KG1 (cell line): ENCODE measurements around the gene MAP6D1.

Experiments used
- DNase-seq: peaks from one replicate; lab custom pipeline; 2025; lab: John Stamatoyannopoulos, UW

The MAP6D1 gene

DNA sequence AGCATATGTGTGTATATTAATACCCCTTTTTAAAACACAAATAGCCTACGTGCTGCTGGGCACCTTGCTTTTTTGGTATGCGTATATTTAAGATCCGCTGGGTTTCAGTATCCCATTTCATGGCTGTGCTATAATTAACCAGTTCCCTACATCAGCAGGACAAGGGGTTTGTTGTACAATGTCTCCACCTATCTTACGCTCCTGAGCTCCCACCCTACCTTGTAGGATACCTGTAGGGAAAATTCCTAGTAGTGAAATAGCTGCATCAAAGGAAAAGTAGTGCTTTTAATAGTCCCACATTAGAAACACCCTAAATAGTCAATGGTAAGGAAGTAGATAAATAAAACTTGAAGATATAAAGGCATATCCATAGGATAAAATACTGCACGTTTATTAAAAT is 1.4 kb downstream of the MAP6D1 start:
- no peak for DNase-seq

DNA sequence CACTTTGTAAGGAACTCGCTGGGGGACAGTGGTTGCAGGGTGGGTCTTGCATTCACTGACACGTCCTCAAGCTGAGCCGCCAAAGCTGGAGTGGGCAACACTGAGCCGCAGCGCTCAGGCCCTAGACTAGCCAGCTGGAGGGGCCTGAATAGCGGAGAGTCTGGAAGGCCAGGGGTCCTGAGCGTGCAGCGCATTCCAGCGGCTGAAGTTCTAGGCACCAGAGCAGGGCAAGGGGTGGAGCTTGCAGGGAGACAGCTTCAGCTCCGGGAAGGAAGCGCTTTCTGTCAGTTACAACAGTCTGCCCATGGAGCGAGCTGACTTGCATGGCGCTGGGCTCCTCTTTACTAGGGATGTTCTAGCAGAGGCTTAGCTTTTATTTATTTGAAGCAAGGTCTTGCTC is 2.7 kb downstream of the MAP6D1 start:
- DNase-seq: no peak

DNA sequence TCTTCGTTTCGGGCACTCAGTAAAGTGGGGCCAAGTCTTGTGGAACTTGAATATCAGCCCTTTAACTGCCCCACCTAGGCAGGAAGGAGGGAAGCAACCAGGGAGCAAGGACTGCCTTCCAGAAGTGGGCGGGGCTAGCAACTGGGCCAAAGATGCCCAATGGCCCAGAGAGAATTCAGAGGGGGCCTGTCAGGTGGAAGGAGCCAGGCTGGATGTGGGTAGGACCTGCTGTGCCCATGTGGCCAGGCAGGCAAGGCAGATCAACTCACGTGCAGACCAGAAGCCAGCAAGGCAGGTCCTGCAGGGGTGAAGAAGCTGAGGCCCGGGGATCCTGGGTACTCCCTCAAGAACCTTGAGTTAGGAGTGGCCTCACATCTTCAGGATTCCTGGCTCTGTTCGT is 5.5 kb downstream of the MAP6D1 start:
- no peak for DNase-seq

DNA sequence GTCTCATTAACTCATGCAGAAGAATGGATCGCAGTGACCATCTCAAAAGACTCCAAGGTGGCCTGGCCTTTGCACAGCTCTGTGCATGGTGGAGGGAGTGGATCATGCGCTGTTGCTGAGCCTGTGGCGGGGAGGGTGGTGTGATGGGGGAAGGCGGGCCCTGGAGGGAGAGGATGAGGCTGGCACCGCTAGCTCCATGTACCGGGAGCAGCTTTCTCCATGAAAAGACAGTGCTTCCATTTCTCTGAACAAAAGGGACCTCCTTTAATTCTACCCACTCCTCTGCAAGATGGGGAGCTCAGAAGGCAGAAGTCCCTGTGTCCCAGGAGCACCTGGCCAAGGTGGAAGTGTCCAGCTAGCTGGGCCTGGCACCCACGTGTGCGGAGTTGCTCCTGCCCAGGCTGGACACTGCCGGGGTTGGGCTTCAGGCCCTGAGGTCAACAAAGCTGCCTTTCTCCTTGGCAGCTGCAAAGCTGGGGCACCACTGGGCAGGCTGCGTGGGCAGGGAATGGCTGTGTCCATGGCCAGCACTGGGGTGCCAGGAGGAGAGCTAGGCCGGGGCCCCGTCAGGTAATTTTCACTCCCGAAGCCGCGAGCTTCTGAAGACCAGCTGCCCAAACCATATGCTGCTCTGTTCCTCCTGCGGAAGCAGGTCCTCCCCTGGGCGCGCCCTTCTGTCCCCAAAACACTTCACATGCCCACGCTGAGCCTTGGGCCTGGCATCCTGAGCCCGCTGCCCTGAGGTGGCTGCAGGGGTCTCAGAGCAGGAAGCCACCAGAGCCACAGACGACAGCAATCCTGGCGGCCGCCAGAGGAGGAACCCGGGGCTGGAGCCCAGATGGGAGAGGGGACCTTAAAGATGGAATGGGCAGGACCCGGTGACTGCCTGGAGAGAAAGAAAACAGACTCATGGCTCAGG is 6.4 kb downstream of the MAP6D1 start:
- DNase-seq: no peak

DNA sequence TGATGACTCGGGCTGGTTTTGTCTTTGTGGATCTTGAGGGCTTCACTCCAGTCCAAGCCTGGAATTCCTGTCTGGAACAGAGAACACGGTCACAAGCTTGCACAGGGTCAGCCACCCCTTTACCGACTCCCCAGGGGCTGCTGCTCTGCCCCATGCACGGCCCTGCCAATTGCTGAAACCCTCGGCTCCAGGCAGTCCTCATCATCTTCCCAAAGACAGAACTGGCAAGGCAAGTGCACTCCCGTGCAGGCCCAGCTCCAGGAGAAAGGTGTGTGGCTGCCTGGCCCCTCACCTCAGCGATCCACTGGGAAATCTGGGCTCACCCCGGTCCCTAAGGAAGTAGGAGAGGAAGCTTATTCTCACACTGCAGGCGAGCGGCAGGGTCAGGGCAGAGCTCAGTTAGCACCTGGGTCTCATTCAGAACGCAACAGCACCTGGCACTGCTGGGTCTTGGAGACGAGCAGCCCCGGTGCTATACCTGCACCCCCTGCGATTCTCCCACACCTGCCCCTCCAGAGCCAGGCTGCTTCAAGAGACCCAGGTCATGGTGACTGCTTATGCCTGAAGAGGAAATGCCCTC is 7.2 kb downstream of the MAP6D1 start:
- DNase-seq: no peak

DNA sequence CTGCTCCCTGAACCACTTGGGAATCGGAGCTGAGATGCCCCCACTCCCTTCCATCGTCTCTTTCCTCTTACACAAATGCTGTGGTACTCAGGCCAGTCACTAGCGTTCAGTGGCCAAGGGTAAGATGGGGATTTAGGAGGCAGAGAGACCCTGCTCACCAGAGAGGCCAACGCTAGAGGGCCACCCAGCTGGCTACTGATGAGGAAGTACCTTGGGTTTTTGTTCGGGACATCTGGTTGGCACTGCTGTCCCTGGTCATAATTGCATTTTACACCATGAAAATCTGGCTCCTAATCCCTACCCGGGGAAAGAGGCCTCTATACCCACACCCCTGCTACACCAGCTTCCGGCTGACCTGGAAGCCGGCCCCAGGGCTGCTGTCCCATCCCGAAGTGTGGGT is 7.7 kb downstream of the MAP6D1 start:
- DNase-seq: no peak

DNA sequence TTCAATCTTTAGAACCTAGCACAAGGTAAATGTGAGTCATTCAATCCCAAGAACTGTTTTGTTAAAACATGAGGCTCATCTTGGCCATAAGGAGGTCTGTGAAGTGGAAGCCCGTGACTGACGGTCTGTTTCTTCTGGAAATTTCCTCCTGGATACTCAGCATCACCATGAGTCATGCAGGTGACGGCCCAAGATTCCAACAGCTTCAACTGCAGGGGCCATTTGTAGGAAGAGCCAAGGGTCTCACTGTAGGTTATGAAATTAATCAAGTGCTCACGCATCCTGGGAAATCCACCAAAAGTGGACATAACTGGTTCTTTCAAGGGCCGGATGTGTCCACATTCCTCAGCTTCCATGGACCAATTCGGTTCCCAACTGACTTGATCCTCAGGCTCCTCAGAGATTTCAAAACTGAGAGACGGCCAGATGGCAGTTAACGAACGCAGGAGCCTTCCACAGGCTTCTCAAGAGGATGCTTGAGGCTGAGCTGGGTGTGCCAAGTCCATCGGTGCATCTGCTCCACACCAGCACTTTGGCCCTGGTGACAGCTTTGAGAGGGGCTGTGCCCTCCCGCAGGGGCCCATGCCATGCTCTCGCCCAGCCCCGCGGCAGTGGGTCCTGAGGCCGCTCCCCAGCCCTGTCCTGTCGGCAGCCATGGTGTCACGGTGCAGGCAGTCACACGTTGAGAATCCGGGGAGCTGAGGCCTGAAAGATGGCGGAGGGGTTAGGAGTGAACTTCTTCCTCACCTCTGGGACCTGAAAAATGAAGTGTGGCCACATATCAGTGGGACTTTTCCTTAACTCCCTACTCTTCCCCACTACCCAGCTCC is 8.5 kb downstream of the MAP6D1 start:
- no peak for DNase-seq

DNA sequence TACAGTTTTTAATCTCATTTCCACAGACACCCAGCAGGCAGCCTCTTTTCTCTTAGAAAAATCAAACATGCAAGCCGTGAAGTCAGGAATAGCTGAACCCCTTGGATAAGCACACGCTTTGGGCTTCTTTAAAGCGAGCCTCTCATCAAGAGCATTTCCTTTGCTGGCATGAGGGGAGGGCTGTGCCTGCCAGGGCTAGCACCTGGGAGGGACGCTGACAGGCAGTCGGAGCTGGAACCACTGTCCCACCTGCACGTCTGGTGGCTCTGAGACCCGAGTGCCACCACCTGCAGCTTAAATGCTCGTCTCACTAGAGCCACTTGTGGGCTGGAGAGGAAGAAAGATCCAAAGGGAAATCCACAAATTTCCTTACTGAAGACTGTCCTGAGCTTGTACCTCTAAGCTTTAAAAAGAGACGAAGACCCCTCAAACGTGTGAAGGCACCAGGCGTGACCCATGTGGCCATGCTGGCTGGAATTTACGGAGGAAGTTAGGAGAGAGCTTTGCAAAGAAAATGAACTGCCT is 9.4 kb downstream of the MAP6D1 start:
- no peak for DNase-seq

DNA sequence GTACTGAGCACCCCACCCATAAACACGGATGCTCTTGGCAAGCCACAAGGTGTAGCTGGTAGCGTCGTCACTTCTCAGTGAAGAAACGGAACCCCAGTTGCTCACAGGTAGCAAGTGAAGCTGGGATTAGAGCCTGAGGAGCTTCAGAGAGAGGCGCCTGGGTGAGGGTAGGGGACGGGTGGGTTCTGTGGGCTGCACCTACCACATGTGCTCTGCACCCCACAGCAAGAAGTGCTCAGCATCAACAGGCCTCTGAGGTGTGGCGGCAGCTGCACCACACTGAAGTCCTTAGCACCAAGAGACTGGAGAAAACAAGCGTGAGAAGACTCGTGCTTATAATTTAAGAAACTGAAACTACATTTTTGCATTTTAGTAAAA is 9.8 kb downstream of the MAP6D1 start:
- no peak for DNase-seq

DNA sequence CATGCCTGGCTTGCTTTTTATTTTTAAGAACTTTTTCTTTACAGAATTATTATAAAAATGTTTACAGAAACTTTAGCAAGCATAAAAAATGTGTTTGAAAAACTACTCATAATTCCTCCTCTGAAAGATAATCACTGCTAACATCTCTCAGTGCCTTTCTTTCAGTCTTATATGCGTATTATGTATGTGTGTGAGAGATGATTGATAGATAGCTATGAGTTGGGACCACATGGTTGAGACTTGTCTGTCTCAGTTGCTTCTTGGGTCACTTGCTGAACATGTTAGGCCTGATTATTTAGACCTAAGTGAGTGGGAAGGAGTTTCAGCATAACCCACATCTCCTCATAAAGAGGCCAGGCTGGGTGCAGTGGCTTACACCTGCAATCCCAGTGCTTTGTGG is 11.1 kb downstream of the MAP6D1 start:
- no peak for DNase-seq

DNA sequence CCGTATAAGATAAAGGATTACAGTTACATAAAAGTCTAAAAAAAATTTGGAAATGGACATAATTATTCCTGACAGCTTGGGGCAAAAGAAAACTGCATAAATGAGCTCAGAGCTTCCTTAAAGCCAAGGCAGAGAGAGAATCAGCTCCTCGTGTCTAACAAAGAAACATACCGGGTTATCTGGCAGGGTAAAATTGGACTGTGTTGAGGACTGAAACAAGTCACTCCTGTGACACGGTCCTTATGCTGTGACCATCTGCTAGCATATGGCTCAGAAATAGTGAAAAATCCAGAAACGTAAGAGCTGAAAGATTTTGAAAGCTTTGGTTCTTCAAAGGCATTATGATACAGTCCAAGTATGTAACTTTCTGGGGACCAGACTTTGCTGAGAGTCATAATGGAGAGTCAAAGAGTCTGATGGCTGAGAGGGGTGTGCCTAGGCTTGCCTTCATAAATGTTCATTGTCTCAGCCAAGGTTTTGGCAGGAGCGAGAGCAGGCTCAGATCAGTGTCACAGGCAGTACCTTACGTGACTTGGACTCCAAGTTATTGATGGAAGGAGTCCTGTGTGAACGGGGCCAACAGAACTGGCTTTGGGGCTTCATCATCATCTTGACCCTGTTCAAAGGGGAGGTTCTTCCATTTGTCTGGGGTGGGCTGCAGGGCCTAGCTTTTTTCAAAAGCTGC is 12.5 kb downstream of the MAP6D1 start:
- DNase-seq: no peak

DNA sequence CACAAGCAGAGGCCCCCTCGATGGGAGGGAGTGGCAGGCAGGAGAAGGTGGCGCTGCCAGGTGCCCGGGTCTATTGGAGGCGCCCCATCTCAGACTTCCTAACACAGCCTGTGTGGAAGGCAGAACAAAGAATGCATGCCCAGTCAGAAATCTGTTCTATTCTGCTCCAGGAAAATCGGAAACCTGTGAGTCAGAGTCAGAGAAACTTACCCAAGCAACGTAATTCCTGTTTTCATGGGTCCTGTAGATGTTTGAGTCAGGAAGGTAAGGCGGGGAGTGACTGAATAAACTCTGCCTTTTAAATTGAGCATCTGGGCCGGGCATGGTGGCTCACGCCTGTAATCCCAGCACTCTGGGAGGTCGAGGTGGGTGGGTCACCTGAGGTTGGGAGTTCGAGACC is 13.7 kb downstream of the MAP6D1 start:
- DNase-seq: no peak

DNA sequence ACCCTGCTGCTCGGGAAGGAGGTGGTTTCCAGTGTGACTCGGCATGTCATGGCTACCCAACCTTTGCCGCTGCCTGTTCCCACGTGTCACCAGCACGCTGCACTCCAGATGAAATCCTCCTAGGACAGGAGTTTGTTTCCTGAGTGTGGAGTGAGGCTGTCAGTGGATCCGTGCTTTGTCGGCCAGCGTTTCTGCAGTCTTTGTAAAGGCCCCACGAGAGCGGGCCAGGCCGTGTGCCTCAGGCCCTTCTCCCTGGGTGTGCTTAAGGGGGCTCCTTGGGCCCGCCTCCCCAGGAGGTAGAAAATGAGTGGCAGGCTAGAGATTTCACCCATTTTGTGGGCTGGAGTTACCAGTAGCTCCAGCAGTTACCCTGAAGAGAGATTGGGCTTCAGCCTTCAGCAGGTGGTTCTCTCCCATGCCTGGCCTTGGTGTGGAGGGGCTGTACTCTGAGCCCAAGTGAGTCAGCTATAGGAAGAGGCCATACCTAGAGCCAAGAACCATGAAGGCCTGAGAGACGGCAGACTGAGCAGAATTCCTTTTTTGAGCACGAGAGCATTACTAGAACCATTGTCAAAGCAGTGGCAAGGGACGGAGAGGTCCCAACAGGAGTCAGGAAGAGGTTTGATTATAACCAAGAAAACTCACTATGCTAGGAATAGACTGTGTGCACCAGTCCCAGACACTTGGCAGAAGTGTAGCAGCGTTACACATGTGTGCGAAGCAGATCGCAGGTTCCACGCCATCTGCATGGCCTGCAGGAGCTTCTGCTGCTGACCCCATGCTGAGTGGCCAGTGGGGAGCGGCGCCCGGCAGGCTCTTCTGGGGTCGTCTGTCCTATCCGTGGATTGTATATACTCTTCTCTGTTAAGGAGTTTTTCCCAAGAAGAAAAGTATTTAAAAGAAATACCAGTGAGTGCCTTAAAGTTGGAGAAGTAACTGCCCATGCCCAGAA is 14.5 kb downstream of the MAP6D1 start:
- no peak for DNase-seq

DNA sequence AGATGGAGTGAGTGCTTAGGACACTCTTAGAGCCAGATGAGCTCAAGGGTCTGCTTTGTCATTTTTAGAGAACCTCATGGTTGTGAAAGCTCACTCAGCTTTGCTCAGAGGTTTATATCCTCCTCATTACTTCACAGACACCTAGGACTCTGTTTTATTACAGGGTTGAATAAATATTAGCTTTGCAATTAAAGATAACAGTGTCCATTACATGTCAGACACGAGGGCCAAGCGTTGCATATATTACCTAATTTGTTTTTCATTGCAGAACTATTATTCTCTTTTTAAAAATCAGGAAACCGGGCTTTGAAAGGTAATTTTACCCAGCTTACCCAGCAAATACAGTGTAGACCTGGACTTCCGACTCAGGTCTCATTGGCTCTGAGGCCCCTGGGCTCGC is 16.1 kb downstream of the MAP6D1 start:
- DNase-seq: no peak

DNA sequence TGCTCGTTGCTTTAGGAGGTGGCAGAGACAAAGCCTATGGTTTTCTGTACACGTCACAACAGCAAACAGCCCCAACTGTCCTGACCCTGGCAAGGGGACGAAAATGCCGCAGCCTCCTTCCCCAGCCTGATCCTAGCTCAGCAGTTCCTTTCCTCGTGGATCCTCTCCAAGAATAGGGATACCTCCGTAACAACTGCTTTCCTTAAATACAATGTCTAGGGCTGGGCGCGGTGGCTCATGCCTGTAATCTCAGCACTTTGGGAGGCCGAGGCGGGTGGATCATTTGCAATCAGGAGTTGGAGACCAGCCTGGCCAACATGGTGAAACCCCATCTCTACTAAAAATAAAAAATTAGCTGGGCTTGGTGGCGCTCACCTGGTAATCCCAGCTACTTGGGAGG is 17.0 kb downstream of the MAP6D1 start:
- no peak for DNase-seq

DNA sequence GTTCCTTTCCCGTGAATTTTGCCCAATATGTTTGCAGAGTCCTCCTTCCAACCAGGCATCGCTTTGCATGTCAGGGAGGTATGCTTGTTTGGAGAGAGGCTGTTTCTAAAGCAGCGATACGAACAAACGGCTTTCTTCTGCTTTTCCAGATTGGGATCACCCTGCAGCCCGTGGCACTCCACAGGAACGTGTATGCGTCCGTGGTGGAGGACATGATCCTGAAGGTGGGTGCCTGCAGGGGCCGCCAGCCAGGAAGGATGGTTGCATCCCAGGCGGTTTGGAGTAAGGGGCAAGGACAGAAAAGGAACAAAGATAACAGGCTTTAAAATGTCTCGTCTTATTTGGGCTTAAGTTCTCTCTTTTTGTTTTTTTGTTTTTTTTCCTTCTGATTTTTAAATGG is 17.5 kb downstream of the MAP6D1 start:
- DNase-seq: no peak

DNA sequence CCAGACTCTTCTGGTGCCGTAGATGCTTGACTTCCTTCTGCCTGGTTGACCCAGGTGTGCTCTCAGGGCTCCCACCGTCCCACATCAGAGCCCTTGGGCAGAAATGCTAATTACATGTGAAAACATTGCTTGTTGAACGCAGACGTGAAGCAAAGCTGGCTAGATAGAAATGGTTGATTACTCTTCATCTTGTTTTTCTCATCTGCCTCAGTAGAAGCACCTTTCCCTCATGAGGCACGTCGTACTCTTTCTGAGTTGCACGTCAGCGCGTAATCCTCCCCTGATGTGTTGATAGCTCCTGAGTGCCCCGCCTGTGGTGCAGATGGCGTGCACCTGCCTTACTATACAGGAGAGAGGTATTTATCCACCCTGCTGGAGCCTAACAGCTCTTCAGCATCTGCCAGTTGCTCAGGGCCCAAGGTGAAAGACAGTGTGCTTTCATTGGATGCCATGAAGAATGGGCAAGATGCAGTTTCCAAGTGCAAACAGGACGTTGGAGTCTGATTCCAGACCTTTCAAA is 18.1 kb downstream of the MAP6D1 start:
- no peak for DNase-seq

DNA sequence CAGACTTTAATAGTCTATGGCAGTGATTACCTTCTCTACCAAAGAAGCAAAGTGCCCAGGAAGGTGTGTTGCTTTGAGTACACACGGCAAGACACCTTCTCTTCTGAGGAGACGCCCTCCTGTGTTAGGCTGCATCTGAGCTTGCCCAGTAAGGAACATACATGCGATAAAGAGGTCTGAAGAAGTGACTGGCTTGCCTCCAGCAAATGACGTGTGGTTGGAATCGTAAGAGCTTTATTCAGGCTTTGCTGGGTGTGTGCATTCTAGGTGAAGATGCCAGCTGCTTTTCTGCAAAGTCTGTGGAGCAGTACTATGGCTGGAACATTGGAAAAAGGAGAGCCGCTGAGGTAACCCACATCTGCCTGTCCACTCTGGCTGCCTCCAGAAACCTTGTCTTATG is 22.4 kb downstream of the MAP6D1 start:
- no peak for DNase-seq

DNA sequence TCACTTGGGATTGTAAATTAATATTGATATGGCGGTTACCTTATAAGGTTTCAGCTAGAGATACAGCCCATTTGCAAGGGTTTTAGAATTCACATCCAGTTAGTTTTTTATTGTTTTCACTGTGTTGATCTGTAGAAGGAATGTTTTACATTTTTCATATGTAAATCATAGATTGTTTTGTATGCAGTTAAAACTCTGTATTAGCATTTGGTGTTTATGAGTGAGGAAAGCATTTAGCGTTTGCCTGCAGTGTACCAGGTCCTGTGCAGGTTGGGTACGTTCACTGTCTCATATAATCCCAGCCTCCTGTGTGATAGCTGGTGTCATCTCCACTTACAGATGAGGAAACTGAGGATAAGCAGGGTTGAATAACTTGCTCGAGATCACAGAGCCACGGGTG is 23.8 kb downstream of the MAP6D1 start:
- DNase-seq: no peak

DNA sequence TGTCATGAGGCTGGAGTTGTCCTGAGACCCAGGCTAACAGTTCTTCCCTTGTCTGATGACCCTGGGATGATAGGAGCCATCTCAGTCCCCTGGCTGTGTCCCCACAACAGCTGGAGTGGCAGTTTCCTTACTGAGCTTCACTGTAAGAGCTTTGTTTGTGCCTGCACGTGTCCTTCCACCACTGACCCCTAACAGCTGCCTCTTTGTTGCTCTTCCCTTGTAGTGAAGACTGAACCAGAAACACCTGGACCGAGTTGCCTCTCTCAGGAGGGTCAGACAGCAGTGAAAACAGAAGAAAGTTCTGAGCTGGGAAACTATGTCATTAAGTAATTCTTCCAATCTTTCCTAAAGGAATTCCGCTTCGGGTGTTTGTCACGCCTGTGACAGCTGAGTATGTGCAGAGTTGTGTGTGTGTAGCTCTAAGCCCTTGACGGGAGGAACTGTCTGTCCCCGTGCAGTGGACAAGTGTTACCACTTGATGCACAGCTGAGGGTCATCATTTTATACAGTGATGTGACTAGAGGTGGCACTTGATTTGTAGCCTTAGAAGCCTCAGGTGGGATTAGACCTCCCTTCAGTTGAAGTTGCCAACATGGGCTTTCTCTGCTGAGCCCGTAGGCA is 25.0 kb downstream of the MAP6D1 start:
- DNase-seq: no peak
